MM.1S (cell line): Measurements from ENCODE around the gene MYLK4.

Source experiments
- EZH2 ChIP-seq: fragments of 300-600 bp; sonication (generic); optimal IDR thresholded peaks from 2 replicates; pipeline ENCODE3; 2017; ENCODE audit warnings: low read depth, mild to moderate bottlenecking, antibody characterized with exemption, low read length, mixed read lengths
- EZH2phosphoT487 ChIP-seq: fragments of 300-600 bp; sonication (generic); IDR thresholded peaks from 2 replicates; pipeline ENCODE4 v1.6.1; 2018; ENCODE audit warnings: antibody characterized with exemption, low read length
- TF ChIP-seq, protein P1 (sequence below): fragments of 300-600 bp; sonication (generic); IDR thresholded peaks from 2 replicates; pipeline ENCODE4 v1.5.1; 2016; ENCODE audit warnings: antibody characterized with exemption, low read length, mixed read lengths

DNA sequence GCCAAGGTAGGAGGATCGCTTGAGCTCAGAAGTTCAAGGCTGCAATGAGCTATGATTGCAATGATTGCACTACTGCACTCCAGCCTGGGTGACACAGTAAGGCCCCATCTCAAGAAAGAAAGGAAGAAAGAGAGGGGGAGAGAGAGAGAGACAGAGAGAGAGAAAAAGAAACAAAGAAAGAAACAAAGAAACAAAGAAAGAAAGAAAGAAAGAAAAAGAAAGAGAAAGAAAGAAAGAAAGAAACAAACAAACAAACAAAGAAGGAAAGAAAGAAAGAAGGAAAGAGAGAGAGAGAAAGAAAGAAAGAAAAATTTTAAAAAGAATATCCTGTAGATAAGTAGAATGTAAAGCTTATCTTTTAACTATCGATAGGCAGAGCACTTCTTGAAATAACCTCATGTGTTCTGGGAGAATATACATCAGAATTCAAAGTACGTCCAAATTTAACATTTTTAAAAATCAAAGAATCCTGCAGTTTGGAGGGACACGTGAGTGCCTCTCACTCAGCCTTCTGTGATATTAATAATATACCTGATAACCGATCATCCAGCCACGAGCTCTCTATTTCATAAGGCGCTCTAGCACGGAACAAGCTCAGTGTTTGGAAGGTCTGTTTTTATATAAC, 25.2 kb downstream of the MYLK4 start:
- TF ChIP-seq, protein P1, sequence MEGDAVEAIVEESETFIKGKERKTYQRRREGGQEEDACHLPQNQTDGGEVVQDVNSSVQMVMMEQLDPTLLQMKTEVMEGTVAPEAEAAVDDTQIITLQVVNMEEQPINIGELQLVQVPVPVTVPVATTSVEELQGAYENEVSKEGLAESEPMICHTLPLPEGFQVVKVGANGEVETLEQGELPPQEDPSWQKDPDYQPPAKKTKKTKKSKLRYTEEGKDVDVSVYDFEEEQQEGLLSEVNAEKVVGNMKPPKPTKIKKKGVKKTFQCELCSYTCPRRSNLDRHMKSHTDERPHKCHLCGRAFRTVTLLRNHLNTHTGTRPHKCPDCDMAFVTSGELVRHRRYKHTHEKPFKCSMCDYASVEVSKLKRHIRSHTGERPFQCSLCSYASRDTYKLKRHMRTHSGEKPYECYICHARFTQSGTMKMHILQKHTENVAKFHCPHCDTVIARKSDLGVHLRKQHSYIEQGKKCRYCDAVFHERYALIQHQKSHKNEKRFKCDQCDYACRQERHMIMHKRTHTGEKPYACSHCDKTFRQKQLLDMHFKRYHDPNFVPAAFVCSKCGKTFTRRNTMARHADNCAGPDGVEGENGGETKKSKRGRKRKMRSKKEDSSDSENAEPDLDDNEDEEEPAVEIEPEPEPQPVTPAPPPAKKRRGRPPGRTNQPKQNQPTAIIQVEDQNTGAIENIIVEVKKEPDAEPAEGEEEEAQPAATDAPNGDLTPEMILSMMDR, result no peak
- TF ChIP-seq EZH2 (no peak), EZH2phosphoT487 (no peak)
